Measurements from ENCODE around the gene TRDMT1. TPM values are rescaled to one million over a fixed set of nuclear protein-coding genes. Genes with fewer than 3 reads are reported as not detected.

Gene TRDMT1
- total RNA-seq, 1 donor = 6.0 TPM

GRCh38 chr10:17169803-17170202, 31.7 kb downstream of the TRDMT1 start:
- H3K4me3 ChIP-seq (ENCODE audit: low read depth, low read length) = no peak overlapping the region
- DNase-seq (ENCODE audit: low read depth) = peak; percentile 48
- no peak for TF ChIP-seq CTCF (IDR thresholded peaks at IDR 0.05; ENCODE audit: insufficient read depth, low read depth, low read length)

- TF ChIP-seq CTCF (IDR thresholded peaks at IDR 0.05; ENCODE audit: insufficient read depth, low read depth, low read length) = no peak
- no peak for DNase-seq (ENCODE audit: low read depth)
- H3K4me3 ChIP-seq (ENCODE audit: low read depth, low read length) = no peak overlapping the region
Measured at GRCh38 chr10:17166699-17167098, 34.8 kb downstream of the TRDMT1 start.

- no peak for TF ChIP-seq CTCF (IDR thresholded peaks at IDR 0.05; ENCODE audit: insufficient read depth, low read depth, low read length)
- no peak for DNase-seq (ENCODE audit: low read depth)
- H3K4me3 ChIP-seq (ENCODE audit: low read depth, low read length) = no peak overlapping the region
Measured at GRCh38 chr10:17162828-17163227, 38.6 kb downstream of the TRDMT1 start.

- no peak for TF ChIP-seq CTCF (IDR thresholded peaks at IDR 0.05; ENCODE audit: insufficient read depth, low read depth, low read length)
- no peak for DNase-seq (ENCODE audit: low read depth)
- H3K4me3 ChIP-seq (ENCODE audit: low read depth, low read length) = no peak overlapping the region
Measured at GRCh38 chr10:17161775-17162174, 39.7 kb downstream of the TRDMT1 start.

- DNase-seq (ENCODE audit: low read depth) = no peak
- no peak for TF ChIP-seq CTCF (IDR thresholded peaks at IDR 0.05; ENCODE audit: insufficient read depth, low read depth, low read length)
- no peak overlapping the region for H3K4me3 ChIP-seq (ENCODE audit: low read depth, low read length)
Measured at GRCh38 chr10:17157024-17157423, 44.4 kb downstream of the TRDMT1 start.

- no peak overlapping the region for H3K4me3 ChIP-seq (ENCODE audit: low read depth, low read length)
- DNase-seq (ENCODE audit: low read depth) = no peak
- no peak for TF ChIP-seq CTCF (IDR thresholded peaks at IDR 0.05; ENCODE audit: insufficient read depth, low read depth, low read length)
Measured at GRCh38 chr10:17155826-17156225, 45.6 kb downstream of the TRDMT1 start.

GRCh38 chr10:17154116-17154515, 47.4 kb downstream of the TRDMT1 start:
- DNase-seq (ENCODE audit: low read depth) = no peak
- H3K4me3 ChIP-seq (ENCODE audit: low read depth, low read length) = no peak overlapping the region

More at GRCh38 chr10:17154116-17154515, 47.4 kb downstream of the TRDMT1 start:
- no peak for TF ChIP-seq CTCF (IDR thresholded peaks at IDR 0.05; ENCODE audit: insufficient read depth, low read depth, low read length)
